Measurements from ENCODE around the gene TNPO3. TPM values are rescaled to one million over a fixed set of nuclear protein-coding genes. Genes with fewer than 3 reads are reported as not detected.
"Not testable (repeated sequence)": the region's sequence is repeated elsewhere in the genome, so short reads cannot be mapped to it uniquely, and the experiment has no call there.

TNPO3 gene
- total RNA-seq, 1 donor from 2014 or later = 48.1 TPM

DNA sequence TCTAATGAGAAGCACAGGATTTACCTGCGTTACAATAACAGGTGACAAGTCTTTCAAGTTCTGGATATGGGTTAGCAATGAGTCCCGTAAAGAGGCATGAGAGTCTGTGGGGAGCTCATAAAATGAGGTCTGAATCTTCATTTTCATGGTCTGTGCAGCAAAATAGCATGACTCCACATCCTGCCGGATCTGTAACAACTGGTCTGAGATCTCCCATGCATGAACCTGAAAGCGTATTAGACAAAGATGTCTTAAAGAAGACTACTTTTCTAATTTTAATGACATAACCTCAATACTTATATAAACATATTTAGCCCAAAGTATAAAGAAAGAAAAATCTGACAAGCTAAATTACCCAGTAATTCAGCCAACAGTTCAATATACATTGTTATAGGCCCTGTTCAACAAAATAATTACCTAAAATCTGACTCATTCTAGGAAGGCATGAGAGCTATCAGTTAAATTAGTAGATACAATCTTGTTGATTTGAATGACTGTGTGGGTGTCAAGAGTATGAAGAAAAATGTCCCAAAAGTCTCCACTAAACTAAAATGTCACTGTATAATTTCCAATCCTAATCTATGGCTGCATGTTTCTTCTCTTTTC is 36.9 kb downstream of the TNPO3 start:
- DNase-seq (ENCODE audit: extremely low read depth, low read depth, low spot score) = no peak

DNA sequence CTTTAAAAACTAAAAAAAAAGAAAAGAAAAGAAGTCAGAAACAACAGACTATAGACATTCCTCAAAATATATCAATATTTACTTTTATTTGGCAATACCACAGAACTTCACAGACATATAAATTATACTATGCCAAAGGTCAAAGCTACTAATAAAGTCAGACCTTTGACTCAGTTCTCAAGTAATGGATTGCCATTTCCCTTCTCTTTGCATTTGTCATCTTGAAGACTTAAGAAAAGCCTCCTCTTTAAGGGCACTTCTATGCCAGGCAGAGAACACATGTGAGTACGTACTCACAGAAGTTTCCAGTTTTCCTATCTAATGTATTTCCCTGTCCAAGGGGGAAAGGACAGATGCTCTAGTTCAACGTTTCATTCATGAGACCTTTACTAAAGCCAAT is 37.6 kb downstream of the TNPO3 start:
- no peak for DNase-seq (ENCODE audit: extremely low read depth, low read depth, low spot score)

GRCh38 chr7:129014501-129015101 is 40.3 kb downstream of the TNPO3 start:
- no peak for DNase-seq (ENCODE audit: extremely low read depth, low read depth, low spot score)

DNA sequence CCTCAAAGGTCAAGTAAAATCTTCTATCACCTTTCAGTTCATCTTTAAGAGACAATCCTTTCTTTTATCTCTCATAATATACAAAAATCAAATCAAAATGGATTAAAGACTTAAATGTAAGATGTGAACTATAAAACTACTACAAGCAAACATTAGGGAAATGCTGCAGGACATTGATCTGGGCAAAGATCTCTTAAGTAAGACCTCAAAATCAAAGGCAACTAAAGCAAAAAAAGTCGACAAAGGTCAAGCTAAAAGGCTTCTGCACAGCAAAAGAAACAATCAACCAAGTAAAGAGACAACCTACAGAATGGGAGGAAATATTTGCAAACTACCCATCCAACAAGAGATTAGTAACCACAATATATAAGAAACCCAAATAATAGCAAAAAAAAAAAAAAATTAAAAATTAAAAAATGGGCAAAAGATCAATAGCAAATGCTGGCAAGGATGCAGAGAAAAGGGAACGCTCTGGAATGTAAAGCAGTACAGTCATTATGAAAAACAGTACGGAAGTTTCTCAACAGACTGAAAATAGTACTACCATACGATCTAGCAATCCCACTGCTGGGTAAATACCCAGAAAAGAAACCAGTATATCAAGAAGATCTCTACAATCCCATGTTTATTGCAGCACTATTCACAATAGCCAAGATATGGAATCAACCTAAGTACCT is 41.7 kb downstream of the TNPO3 start:
- no peak for DNase-seq (ENCODE audit: extremely low read depth, low read depth, low spot score)

DNA sequence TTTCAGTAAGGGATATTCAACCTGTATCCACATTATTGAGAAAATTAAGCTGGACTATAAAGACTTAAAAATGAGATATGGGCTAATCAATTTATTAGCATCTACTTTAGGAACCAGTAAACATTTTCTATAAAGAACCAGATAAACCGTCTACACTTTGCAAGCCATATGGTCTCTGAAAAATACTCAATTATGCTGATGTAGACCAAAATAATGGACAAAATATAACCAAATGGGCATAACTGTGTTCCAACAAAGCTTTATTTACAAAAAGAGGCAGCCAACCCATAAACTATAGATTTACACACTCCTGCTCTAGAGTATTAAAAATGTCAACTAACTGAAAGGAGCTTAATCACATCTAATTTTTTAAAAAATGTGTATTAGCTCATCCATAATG is 42.3 kb downstream of the TNPO3 start:
- no peak for DNase-seq (ENCODE audit: extremely low read depth, low read depth, low spot score)

GRCh38 chr7:129010075-129010474 is 44.8 kb downstream of the TNPO3 start:
- DNase-seq (ENCODE audit: extremely low read depth, low read depth, low spot score) = no peak

GRCh38 chr7:129009437-129009836 is 45.5 kb downstream of the TNPO3 start:
- DNase-seq (ENCODE audit: extremely low read depth, low read depth, low spot score) = no peak

DNA sequence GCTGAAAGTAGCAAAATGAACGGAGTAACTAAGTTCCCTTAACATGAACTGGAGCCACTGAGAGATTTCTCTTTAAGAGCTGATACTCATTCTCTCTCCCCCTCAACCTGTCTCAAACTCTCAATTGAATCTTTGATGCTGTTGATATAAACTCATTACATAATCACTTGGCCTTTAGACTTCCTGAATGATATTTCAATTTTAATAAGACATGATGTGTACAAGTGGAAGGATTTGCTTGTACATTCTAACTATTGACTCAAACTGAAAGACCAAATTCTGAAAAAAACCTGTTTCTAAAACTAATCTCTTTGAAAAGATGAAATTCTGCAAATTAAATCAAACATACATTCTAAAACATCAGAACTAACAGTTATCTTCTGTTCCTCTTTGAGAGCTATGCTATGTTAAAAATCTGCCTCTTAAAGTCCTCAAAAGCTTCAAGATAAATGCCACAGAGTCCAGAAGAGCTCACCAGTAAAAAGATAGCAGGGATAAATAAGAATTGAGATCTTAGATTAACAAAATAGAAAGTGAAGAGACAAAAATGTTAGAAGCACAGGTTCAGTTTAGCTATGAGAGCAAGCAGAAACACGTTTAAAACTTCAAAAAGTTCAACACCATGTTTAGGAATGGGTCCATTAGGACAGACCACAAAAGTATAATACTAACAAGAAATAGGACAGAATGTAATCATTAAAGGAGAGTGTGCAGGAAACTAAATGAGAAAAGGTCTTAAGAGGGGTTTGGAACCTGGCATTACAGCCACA is 46.1 kb downstream of the TNPO3 start:
- no peak for DNase-seq (ENCODE audit: extremely low read depth, low read depth, low spot score)

DNA sequence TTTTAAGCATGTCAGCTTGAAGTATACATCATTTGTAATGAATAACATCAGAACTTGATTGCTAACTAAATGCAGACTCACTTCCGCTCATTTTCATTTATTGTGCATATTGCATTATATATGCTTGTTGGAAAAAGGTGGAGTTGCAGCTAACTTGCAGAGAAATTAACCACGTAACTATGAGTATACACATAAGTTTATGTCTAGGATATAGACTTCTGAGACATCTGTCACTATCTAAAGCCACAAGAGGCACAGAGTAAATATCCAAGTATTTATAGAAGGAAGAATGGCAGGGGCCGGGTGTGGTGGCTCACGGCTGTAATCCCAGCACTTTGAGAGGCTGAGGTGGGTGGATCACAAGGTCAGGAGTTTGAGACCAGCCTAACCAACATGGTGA is 47.3 kb downstream of the TNPO3 start:
- no peak for DNase-seq (ENCODE audit: extremely low read depth, low read depth, low spot score)

GRCh38 chr7:129006636-129007414 is 48.1 kb downstream of the TNPO3 start:
- no peak for DNase-seq (ENCODE audit: extremely low read depth, low read depth, low spot score)

DNA sequence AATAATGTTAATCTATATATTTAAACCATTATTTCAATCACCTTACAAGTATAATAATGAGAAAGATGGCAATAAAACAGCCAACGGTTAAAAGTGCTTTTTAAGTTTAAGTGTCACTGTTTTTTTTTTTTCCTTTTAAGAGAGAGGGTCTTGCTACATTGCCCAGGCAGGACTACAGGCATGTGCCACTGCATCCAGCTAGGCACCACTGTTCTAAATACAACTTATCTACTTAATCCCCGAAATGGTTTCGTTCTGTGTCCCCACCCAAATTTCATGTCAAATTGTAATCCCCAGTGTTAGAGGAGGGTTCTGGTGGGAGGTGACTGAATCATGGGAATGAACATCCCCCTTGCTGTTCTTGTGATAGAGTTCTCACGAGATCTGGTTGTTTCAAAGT is 49.7 kb downstream of the TNPO3 start:
- no peak for DNase-seq (ENCODE audit: extremely low read depth, low read depth, low spot score)

DNA sequence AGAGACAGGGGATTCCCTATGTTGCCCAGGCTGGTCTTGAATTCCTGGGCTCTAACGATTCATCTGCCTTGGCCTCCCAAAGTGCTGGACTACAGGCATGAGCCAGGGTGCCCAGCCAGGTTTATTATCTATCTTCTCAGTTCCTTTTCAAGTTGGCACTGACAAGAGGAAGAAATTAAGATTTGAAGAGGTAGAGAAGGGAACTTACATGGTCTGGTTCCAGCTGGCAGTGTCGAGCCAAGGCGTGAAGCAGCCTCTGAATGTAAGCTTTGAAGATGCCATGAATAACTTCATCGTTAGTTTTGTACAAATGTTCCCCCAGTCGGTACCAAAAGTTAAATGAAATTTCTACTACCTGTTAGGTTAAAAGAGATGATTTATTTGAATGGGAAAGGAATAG is 57.7 kb downstream of the TNPO3 start:
- no peak for DNase-seq (ENCODE audit: extremely low read depth, low read depth, low spot score)

DNA sequence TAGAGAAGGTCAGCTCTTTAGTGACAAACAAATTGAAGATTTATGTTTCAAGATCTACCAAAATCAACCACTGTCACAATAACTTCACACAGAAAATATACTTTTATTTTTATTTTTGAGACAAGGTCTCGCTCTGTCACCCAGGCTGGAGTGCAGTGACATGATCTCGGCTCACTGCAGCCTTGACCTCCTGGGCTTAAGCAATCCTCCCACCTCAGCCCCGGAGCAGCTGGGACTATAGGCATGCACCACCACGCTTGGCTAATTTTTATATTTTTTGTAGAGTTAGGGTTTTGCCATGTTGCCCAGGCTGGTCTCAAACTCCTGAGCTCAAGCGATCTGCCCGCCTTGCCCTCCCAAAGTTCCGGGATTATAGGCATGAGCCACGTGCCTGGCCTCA is 60.4 kb downstream of the TNPO3 start:
- DNase-seq (ENCODE audit: extremely low read depth, low read depth, low spot score) = not testable (repeated sequence)

DNA sequence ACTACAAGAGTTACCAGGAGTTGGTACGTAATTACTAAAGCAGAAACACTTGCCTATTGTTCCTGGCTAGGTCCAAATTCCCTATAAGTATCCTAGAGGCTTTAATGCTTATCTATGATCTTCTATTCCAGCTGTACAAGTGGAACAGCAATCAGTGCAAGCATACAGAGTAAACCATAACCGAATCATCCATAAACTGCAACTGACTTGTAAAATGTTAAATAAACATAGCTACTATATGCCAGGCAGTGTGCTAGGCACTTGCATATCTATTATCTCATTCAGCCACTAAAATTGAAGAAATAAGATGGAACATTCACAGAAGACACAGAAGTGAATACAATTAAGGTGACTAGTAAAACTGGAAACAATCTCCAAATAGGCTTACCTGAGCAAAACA is 61.5 kb downstream of the TNPO3 start:
- DNase-seq (ENCODE audit: extremely low read depth, low read depth, low spot score) = no peak

GRCh38 chr7:128989961-128990360 is 65.0 kb downstream of the TNPO3 start:
- DNase-seq (ENCODE audit: extremely low read depth, low read depth, low spot score) = no peak

- DNase-seq (ENCODE audit: extremely low read depth, low read depth, low spot score) = no peak
These were observed 66.5 kb downstream of the TNPO3 start for GRCh38 chr7:128988372-128988771.

DNA sequence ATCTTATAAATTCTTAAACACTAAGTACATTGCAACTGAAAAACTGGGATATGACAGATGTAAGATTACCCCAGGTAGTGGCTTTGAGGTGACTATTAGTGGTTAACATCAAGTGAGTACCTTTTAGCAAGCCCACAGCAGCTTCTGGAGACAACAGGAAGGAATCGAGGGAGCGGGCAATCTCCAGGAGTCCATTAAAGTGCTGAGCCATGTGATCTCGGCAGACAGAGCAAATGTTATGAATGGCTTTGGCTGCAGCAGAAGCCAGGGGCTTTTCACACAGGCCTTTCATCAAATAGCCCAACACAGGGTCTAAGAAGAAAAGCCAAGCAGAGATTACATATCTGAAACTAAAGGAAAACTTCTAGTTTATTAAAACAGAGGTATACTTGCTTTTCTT is 68.3 kb downstream of the TNPO3 start:
- DNase-seq (ENCODE audit: extremely low read depth, low read depth, low spot score) = no peak

- DNase-seq (ENCODE audit: extremely low read depth, low read depth, low spot score) = no peak
These were observed 69.3 kb downstream of the TNPO3 start for GRCh38 chr7:128985660-128986059.

DNA sequence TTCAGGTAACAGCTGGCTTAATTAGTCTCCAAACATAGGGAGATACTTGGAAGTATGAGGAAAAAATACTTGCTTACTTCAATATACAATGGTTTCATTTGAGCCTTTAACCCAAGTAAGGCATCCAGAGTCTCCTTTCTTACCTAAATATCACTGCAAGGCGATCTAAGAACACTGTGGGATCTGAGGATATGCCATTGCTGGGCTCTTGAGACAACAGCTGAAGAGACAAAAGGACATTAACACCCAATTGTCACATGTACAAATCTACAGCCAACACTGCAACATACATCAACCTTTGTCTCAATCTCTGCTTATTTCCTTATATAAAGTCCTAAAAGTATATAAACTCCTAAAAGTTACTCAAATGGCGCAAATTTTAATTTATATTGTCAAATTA is 72.8 kb downstream of the TNPO3 start:
- no peak for DNase-seq (ENCODE audit: extremely low read depth, low read depth, low spot score)

- no peak for DNase-seq (ENCODE audit: extremely low read depth, low read depth, low spot score)
These were observed 80.5 kb downstream of the TNPO3 start for GRCh38 chr7:128974241-128974934.

Data from glomerular endothelial cell (primary cell).